CD4-positive, alpha-beta T cell treated with Interleukin-4 for 4 hours (primary cell): ENCODE data around the gene ZNF697.
A peak's percentile ranks its signal among the peaks of the same experiment; 100 is the strongest.
"Not testable (repeated sequence)": the region's sequence is repeated elsewhere in the genome, so short reads cannot be mapped to it uniquely, and the experiment has no call there.

Experiments
- DNase-seq: peaks from one replicate; pipeline ENCODE4 v3.0.0-alpha.2; 2020

Gene ZNF697

DNA sequence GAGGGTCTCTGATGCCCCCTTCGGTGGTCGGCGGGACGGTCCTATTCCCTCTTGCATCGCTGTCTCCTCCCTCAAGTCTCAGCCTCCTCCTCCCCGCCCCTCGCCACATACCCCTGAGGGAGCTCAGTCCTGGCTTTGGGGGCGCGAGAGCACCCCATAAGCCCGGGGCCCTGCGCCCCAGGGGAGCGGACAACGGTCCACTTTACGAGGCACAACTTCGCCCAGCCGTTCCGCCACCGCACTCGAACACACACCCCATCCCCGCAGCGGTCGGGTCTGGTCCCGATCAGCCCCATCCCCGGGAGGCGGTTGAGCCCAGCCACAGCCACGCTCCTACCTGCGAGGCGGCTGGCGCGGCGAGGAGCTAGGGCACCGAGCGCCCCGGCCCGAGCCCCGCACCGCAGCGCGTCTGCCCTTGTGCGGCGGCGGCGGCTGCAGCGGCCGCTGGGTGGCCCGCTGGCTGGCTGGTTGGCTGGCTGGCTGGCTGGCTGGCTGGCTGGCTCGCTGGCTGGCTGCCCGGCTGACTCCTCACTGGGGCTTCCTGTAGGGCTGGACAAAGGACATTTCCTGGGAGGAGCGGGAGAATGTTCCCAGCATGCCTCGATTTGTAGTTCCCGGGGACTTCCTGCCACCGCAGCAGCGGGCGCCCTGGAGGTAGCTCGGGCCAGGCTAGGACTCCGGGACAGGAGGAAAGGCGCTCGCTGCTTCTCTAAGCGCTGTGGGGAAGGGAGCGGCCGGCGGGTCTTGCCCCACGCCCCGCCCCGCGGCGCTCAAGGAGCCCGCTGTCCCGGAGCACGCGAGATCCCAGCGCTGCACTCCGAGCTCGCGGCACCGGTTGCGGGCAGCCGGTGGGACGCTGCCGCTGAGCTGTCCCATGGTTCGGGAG lies at the start of gene ZNF697:
TSS of gene ZNF697 (minus strand) at position 533 of the 886 bp plus-strand sequence. CDS start 22,166 bp downstream, outside the sequence.
- peak; percentile 24 for DNase-seq

- DNase-seq, result no peak
These were observed 49.5 kb upstream of the ZNF697 start for GRCh38 chr1:119697598-119697997.

GRCh38 chr1:119696863-119697262 lies 48.8 kb upstream of the ZNF697 start:
- not testable (repeated sequence) for DNase-seq

DNA sequence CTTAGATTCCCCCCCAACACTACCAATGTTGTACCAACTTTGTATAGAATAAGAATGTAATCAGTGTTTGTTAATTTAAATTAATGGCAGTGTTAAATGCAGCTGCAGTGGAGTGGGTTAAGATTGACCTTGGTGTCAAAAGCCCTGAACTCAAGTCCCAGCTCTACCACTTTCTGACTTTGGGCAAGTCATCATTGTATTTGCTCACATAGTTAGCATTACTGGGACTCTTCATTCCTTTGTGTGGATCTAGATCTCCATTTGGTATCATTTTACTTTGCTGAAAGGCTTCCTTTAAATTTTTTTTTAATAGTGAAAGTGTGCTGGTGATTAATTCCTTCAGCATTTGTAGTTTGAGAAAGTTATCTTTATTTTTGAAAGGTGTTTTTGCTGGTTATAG lies 41.4 kb upstream of the ZNF697 start:
- no peak for DNase-seq

DNA sequence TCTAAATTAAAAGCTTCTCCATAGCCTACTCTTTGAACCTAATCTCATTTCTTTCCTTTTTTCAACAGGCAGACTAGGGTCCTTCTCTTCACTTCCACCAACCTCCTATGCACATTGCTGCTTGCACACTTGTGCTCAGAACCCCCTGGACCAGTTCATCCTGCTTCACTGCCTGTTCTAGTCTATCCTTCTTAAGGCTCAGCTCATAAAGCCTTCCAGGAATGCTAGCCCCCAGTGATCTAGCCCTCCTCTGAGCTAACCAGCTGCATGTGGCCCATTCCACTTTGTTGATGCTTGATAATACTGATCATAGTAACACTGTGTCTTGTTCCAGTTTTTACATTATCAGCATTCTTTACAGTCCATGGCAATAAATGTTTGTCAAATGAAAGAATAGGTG lies 40.7 kb upstream of the ZNF697 start:
- no peak for DNase-seq

- no peak for DNase-seq
These were observed 39.5 kb upstream of the ZNF697 start for GRCh38 chr1:119687434-119688079.

- no peak for DNase-seq
These were observed 38.6 kb upstream of the ZNF697 start for GRCh38 chr1:119686661-119687060.

- DNase-seq, result no peak
These were observed 35.8 kb upstream of the ZNF697 start for GRCh38 chr1:119683893-119684292.

DNA sequence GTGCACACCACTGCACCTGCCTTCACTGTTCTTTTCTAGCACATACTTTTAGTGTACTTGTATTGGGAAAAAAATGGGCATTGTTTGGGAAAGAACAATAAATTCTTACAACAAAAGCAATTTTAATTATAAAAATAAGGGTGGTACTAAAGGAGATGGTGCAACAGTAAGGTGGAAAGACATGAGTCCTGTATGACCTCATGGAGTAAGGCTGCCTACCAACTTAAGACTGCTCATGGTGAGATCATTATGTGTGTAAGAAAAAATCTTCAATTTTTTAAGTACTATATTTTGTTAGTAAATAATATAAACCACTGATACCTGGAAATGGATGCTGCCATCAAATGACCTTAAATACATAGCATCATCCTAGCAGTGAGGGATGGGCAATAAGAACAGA lies 34.1 kb upstream of the ZNF697 start:
- DNase-seq, result no peak

- no peak for DNase-seq
These were observed 33.5 kb upstream of the ZNF697 start for GRCh38 chr1:119681560-119681959.

DNA sequence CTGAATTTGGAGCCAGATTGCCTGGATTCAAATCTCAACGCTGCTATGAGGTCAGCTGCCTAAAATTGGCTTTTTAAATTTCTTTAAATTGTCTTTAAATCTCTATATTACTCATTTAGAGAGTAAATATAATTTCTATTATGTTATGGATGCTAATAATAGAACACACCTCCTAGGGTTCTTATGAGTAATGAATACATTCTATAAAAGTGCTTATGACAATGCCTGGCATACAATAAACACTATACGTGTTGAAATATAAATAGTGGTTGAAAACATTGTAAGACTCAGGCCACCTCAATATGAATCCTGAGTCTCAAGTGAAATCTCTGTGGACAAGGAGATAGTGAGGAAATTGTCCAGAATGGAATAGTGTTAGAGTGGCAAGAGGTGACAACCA lies 32.7 kb upstream of the ZNF697 start:
- no peak for DNase-seq

- DNase-seq, result no peak
These were observed 32.1 kb upstream of the ZNF697 start for GRCh38 chr1:119680193-119680592.

DNA sequence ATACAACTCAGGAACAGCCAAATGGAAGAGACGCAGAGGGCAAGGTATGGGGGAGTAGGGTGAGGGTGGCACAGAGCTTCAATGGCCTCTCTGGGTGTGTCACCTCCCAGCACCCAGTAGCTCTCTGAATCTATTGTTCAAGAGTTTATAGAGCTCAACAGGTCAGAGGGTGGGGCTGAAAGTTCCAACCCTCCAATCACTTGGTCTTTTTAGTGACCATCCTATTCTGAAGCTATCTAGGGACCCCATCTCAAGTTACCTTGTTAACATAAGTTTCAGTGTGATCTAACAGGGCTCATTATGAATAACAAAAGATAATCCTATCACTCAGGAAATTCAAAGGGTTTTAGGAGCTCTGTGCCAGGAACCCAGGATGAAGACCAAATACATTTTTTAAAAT lies 31.2 kb upstream of the ZNF697 start:
- no peak for DNase-seq

DNA sequence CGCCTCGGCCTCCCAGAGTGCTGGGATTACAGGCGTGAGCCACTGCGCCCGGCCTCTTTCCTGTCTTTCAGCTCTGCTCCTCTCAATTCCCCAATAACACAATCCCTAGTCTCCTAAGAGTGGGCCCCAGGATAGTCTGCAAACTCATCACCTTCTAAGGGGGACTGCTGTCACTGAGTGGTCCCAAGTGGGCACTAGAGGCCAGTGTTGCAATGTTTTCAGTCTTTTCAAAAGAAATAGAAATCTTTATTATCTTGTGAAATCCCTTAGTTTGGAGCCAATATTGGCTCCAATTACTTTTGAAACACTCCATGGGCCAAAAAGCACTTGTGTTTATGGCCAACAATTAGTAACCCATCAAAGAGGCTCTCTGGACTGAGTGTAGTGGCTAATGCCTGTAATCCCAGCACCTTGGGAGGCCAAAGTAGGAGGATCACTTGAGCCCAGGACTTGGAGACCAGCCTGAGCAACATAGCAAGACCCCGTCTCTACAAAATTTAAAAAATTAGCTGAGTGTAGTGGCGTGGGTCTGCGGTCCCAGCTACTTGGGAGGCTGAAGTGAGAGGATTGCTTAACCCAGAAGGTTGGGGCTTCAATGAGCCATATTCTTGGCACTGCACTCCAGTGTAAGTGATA lies 28.6 kb upstream of the ZNF697 start:
- no peak for DNase-seq

GRCh38 chr1:119675349-119676345 lies 27.6 kb upstream of the ZNF697 start:
- DNase-seq, result peak; percentile 47

DNA sequence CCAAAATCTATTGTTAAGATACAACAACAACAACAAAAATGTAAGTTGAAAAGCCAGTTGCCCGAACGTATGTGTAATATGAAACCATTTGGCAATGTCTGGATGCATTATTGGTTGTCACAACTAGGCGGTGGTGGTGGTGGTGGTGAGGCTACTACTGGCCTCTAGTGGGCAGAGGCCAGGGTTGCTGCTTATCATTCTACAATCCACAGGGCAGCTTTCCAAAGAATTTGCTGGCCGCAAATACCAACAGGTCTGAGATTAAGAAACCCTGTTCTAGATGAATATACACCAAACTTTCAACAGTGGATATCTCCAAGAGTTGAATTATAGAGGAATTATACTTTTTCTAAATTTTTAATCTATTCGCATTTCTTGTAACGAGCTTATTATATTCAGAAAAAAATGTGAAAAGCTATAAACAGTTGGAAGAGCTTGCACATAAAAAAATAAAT lies 26.8 kb upstream of the ZNF697 start:
- DNase-seq, result peak; percentile 5

DNA sequence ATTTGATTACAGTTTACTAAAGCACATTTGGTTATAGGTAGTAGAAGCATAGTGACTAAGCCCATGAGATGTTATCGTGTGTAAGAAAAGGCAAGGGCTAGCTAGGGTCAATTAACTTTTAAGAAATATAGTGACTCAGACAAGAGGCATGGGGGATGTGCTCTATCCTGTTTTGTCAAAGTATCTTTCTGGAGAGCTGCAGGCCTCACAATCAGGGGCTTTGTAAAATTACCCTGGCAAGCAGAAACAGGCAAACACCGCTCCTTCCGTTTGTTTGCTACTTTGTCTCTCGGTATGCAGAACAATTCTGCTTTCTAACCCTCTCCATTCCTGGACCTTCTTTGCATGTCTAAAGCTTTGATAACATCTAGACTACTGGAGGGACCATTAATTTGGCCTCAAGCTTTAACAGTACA lies 26.1 kb upstream of the ZNF697 start:
- no peak for DNase-seq

DNA sequence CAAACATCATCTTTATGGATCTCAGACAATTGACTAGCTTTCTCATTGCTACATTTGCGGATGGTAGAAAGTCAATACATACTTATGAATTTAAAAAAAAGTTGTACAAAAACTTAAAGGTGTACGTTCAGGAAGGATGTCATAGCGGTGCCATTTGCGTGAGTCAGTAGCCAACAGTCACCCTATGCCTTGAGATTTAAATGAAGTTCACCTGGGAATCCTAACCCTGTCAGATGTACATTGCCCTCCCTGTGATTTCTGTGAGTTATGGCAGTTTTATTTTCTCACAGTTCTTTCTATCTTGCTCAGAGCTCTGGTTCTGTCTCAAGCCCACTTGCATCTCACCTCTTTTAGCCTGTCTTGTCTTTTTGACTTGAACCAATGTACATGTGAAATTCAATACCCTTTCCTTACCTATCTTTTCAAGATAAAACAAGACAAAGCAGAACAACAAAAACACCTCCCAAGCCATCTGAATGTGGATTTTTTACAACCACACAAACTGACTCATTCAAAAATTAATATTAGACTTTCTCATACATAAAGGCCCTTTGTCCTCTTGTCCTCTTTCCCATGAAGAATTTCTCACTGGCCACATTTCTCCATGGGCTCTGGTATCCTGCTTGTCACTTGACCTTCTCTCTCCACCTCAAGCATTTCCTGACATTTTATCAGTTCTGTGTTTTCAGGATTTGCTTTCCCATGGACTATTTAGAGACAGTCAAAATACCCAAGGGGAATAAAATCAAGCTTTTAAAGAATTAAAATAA lies 25.3 kb upstream of the ZNF697 start:
- no peak for DNase-seq

- no peak for DNase-seq
These were observed 22.8 kb upstream of the ZNF697 start for GRCh38 chr1:119670898-119671297.

GRCh38 chr1:119667173-119667572 lies 19.1 kb upstream of the ZNF697 start:
- no peak for DNase-seq

GRCh38 chr1:119664067-119664466 lies 16.0 kb upstream of the ZNF697 start:
- no peak for DNase-seq

- DNase-seq, result no peak
These were observed 14.0 kb upstream of the ZNF697 start for GRCh38 chr1:119662034-119662437.
